ENCODE results near the gene KIFC3.
"Not testable (repeated sequence)": the region's sequence is repeated elsewhere in the genome, so short reads cannot be mapped to it uniquely, and the experiment has no call there.

DNA sequence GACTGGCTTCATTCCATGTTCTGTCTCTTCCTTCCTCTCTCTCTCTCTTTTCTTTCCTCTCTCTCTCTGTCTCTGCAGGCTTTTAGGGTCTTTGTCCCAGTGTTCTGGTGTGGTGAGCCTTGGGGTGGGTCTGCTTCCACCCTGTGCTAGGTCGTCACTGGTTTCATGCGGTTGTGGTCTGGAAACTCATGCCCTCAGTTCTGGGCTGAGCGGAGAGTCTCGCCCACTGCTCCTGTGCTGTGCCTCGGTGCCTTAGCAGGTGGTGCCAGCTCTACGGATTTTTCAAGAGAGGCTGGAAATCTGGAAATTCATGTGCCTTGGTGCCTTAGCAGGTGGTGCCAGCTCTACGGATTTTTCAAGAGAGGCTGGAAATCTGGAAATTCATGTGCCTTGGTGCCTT, 56.0 kb downstream of the KIFC3 start:
- TF ChIP-seq, protein P1, sequence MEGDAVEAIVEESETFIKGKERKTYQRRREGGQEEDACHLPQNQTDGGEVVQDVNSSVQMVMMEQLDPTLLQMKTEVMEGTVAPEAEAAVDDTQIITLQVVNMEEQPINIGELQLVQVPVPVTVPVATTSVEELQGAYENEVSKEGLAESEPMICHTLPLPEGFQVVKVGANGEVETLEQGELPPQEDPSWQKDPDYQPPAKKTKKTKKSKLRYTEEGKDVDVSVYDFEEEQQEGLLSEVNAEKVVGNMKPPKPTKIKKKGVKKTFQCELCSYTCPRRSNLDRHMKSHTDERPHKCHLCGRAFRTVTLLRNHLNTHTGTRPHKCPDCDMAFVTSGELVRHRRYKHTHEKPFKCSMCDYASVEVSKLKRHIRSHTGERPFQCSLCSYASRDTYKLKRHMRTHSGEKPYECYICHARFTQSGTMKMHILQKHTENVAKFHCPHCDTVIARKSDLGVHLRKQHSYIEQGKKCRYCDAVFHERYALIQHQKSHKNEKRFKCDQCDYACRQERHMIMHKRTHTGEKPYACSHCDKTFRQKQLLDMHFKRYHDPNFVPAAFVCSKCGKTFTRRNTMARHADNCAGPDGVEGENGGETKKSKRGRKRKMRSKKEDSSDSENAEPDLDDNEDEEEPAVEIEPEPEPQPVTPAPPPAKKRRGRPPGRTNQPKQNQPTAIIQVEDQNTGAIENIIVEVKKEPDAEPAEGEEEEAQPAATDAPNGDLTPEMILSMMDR (IDR thresholded peaks at IDR 0.05; ENCODE audit: low read depth, low read length) = not testable (repeated sequence)
- TF ChIP-seq MYC (IDR thresholded peaks at IDR 0.05; ENCODE audit: low read depth, low read length); POLR2A (IDR thresholded peaks at IDR 0.05; ENCODE audit: extremely low read depth, insufficient read length): not testable (repeated sequence)
